GM18499 (cell line): Measurements from ENCODE around the gene GUCD1.
"Not testable (repeated sequence)": the region's sequence is repeated elsewhere in the genome, so short reads cannot be mapped to it uniquely, and the experiment has no call there.

ENCODE experiments used
- ATAC-seq: cut with Tn5 transposase; IDR thresholded peaks from one replicate; pipeline ENCODE4 v1.9.1; 2021; ENCODE audit warnings: moderate number of reproducible peaks; ENCODE audit not compliant: insufficient read depth, unreplicated experiment

Gene GUCD1

DNA sequence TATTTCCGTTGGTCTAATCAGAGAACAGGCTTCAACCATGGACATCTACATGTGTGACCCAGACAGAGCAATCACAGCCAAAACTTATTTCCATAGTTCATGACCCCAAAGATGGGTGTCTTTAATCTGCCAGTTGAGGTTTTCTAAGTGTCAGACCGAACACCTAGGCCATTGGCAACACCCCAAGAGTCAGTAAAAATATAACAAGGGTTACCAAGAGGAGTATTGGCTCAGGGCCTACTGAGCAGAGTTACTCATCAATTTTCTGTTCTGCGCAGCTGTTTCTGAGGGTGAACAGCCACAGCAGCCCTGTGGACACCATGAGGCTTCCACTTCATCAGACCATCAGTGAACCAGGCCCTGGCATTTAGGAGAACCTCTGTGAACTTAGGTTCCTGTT is 18.8 kb downstream of the GUCD1 start:
- no peak for ATAC-seq

GRCh38 chr22:24535348-24535747 is 19.6 kb downstream of the GUCD1 start:
- ATAC-seq, result no peak

- no peak for ATAC-seq
Observed at GRCh38 chr22:24532075-24532474, 22.9 kb downstream of the GUCD1 start.

- not testable (repeated sequence) for ATAC-seq
Observed at GRCh38 chr22:24530968-24531367, 24.0 kb downstream of the GUCD1 start.

DNA sequence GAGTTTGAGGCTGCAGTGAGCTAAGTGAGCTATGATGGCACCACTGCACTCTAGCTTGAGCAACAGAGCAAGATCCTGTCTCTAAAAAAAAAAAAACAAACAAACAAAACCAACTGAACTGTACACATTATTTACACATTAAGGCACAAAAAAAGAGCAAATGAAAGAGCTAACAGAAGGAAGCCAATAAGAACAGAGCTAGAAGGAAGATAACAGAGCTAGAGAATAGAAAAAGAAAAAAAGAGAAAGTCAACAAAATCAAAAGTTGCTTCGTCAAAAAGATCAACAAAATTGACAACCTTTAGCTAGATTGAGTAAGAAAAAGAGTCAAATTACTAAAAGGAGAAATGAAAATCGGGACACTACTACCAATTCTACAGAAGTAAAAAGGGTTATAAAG is 25.0 kb downstream of the GUCD1 start:
- no peak for ATAC-seq

DNA sequence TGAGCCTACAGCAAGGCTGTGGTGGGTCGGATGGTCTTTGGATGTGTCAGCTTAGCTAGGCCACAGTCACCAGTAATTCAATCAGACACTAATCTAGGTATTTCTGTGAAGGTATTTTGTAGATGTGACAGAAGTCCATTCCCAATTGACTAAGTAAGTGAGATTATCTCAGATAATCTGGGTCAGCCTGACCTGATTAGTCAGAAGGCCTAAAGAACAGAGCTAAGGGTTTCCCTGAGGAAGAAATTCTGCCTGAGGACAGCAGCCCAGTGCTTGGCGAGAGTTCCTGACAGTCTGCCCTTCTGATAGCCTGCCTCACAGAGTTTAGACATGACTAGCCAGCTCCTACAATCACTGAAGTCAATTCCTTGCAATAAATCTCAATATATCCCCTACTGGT is 28.7 kb downstream of the GUCD1 start:
- no peak for ATAC-seq

- no peak for ATAC-seq
Observed at GRCh38 chr22:24525416-24526037, 29.4 kb downstream of the GUCD1 start.

- ATAC-seq, result no peak
Observed at GRCh38 chr22:24523873-24524272, 31.1 kb downstream of the GUCD1 start.

DNA sequence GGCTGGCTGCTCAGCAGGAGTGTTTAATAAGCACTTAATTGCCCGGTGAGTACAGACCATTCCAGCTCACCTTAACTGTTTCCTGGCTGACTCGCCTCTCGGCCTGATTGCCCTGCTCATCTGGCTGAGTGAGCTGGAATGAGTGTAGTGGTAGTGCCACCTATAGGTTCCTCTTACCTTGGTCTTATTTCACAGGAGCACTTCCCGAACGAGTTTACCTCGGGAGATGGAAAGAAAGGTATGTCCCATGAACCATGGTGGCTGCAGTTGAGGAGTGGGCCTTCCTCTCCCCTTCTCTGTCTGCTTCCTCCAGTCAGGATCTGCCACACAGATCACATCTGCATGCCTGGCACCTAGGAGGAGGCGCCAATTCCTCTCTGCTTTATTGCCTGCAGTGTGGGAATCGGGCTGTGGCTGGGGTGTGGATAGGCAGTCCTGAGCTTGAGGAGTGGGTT is 33.1 kb downstream of the GUCD1 start:
- no peak for ATAC-seq

DNA sequence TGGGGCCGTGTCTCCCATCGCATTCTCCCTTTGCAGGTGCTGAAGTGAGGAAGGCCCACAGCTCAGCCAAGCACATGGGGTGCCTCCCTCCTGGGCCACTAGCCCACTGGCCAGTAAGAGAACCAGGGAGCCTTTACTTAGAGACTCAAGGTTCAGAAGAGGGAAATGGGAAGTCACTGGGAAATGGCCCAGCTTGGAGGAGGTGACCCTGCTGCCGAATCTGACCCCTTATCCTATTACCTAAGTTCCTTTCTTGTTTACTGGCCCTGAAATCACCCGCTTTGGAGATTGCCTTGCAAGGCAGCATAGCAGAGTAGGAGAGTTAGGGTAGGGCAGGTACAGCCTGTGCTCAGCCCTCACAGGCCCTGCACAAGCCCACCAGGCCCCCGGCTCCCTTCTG is 35.4 kb downstream of the GUCD1 start:
- ATAC-seq, result no peak

DNA sequence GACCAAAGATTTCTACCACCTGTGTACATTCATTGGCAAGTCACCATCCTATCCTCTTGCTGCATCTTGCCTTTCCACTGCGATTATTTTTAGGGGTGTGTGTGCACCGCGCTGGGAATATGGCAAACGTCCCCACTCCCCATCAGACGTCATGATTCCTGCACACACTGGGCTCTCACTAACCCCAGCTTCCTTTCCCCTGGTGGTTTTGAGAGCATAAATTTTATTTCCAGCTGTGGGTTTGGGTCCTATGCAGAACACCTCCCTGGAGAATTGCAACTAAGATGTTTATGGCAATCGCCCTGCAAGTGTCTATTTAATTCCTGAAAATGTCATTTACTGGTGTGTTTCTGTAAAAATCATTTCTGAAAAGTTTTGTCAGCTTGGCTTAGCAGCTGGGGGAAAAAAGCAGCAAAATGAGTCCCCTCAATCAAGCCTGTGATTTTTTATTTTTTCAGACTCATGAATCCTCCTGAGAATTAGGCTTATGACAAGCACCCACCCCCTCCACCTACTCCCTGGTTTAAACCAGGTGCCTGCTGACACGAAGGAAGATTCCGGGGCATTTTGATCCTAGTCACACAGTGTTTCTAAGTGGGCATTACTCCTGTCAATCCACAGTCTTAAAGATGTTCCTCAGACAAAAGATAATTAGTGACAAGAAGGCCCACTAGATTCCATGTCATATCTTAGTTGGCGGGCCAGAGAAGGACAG is 36.0 kb downstream of the GUCD1 start:
- ATAC-seq, result no peak

- ATAC-seq, result no peak
Observed at GRCh38 chr22:24518228-24518627, 36.7 kb downstream of the GUCD1 start.

DNA sequence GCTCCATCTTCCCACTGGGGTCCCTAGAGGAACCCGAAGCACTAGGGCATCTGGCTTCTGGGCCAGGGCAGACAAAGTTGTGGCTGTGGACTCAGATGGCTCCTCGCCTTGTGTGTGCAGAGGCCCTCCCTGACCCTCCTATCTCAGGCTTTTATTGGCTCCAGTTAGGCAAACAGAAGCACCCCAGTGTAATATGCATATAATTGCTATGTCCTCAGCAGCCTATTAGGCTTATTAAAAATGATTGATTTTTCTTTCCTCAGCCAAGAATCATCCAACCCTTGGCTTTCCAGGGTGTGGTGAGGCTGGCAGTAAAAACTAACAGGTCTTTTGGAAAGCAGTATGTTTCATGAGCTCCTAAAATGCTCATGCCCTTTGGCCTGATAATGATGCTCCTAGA is 37.5 kb downstream of the GUCD1 start:
- ATAC-seq, result no peak

GRCh38 chr22:24516301-24516737 is 38.6 kb downstream of the GUCD1 start:
- no peak for ATAC-seq

DNA sequence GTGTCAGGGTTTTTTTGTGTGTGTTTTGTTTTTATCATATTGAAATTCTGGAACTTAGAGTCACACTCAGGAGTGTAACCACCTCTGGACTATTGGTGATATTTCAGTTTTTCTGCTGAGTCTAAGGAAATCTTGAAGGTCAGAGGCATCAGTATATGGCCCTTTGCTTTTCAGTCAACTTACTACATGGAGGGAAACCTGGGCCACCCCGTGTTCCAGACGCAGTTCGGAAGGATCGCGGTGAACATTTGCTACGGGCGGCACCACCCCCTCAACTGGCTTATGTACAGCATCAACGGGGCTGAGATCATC is 40.0 kb downstream of the GUCD1 start:
- ATAC-seq, result no peak

DNA sequence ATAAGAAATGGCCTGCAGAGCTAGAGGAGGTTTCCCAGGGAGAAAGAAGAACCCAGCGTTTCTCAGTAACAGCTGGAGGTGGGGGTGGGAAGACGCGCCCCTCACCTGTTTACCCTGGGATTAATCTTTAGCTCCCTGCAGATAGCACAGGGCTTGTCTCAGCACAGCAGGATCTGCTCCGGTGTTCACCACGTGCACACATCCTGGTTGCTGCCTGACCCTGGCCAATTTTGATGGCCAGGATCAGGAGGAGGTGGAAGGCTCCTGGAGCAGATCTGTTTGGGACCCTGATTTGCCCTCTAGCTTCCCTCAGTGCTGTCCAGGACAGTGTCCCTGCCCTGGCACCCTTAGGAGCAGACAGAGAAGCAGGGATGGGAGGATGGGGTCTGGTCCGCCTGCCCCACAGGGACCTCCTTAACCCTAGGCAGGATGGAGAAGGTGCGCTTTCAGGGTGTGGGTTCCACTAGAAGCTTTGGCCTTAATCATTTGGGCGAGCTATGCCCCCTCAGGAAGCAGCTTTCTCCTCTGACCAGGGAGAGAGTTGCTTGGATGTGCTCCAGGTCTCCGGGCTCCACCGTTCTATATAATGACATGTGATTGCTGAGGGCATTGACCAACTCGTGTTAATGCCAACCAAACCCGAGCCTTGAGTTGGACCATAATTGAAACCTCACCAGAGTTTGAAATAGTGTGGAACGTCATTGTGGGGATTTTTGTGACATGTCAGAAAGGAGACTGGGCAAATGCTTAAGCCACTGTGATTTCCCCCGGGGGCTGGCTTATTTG is 40.5 kb downstream of the GUCD1 start:
- ATAC-seq, result no peak

DNA sequence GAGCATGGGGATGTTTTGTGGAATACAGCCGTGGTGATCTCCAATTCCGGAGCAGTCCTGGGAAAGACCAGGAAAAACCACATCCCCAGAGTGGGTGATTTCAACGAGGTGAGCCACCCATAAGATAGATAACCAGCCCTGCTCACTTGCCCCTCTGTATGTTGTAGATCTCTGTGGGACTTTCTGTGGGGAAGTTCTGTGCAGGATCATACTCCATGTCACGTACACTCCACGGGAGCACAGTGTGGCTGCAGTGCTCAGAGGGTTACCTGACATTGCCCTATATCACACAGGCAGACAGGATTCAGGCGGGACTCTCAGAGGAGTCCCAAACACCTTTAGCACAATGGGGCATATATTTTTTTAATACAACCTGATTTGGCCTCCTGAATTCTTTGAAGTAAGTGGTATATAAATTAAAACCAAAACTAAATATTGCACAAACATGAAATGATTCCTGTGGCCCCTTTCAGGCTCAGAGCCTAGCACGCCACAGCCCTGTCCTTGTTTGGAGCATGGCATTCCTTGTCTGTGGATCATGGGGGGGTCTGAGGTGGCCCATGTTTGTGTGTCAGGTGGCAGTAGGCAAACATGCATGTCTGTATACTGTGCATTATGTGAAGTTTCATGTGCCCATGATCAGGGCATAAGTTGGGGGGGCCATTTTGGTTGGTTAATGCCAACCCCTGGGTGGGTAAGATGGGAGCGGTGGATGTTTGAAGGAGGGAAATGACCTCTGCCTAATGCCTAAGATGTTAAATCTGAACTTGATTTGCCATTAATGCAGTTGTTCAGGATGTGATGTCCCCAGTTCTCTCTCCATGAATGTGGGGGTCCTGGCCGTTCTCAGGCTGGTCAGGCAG is 41.3 kb downstream of the GUCD1 start:
- ATAC-seq, result no peak

- ATAC-seq, result no peak
Observed at GRCh38 chr22:24512043-24512442, 42.9 kb downstream of the GUCD1 start.

DNA sequence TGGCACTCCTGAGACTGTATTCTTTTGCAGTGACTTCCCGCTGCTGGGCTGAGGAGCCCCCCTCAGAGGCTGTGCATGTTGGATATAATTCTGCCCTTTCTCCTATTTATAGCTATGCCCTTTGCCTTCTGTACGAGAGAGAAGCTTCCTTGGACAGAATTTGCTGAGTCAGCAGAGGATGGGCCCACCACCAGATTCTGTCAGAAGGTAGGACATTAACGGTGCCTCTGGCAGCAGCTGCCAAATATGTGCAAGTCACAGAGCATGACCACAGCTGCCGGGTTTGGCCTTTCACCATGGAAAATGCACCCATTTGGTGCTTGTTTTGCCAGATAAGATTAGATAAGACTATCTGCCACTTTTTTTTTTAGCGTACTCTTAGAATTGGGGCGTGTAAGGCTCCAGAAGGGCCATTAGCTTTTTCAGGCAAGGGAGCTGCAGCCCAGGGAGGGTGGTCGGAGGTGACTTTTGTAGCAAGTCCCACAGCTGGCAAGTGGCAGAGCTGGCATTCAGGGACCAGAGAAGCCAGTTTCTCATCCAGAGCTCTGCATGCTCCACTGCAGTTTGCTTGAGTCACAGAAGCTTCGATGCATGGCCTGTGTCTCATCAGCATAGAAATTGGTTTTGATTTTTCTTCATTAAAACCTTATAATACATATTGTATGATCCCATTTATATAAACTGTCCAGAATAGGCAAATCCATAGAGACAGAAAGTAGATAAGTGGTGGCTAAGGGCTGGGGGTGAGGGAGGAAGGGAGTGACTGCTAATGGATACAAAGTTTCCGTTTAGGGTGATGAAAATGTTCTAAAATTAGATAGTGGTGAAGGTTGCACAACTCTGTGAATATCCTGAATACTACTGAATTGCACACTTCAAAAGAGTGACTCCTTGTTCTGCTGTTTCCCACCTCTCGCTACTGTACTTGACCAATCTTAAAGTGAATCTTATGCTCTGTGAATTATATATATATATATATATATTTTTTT is 44.0 kb downstream of the GUCD1 start:
- ATAC-seq, result no peak
